Activated CD8-positive, alpha-beta memory T cell treated with anti-CD3 and anti-CD28 coated beads for 4 hours (primary cell): ENCODE data around the gene SLC34A3.
"Not testable (repeated sequence)": the region's sequence is repeated elsewhere in the genome, so short reads cannot be mapped to it uniquely, and the experiment has no call there.

ENCODE experiments used
- DNase-seq, 2 donors: peaks; one replicate each; pipeline ENCODE4 v3.0.0-alpha.2; 2020; ENCODE audit warnings: low read depth in 2 of 2

SLC34A3 gene

DNA sequence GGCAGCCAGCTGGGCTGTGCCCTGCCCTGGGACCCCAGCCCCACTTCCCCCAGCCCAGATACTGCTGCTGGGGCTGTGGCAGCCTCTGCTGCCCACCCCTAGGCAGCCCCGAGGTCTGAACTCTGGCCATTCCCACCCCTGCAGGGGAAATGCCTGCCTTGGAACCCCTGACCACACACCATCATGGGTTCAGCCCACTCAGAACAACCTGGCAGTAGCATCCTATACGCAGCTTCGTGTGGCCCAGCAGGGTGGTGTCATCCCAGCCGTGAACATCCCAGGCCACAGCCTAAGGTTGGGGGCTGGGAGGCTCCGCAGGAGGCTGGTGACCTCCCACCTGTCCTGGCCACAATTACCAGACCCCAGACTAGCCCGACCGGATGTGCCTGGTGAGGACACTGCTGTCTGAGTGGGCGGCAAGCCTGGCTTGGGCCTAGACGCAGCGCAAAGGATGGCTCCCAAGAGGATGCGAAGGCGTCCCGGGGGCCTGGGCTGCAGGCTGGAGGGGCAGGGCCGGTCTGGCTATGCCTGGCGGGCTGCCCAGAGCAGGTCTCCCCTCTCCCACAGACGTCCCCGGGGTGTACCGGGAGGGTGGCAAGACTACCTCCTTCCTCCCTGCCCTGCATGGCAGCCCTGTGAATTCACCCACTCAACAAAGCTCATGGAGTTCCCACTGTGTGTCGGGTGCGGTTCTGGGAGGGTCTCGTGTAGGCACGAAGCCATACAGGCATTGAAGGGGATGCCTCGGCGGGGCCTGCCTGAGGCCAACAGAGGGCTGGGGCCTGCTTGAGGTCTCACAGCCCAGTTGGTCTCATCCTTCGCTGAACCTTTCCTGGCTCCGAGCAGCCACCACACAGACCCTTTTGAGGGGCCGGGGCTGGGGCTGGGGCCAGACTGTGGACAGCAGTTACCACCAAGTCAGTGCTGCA, 1.5 kb upstream of the SLC34A3 start:
- DNase-seq = no peak

DNA sequence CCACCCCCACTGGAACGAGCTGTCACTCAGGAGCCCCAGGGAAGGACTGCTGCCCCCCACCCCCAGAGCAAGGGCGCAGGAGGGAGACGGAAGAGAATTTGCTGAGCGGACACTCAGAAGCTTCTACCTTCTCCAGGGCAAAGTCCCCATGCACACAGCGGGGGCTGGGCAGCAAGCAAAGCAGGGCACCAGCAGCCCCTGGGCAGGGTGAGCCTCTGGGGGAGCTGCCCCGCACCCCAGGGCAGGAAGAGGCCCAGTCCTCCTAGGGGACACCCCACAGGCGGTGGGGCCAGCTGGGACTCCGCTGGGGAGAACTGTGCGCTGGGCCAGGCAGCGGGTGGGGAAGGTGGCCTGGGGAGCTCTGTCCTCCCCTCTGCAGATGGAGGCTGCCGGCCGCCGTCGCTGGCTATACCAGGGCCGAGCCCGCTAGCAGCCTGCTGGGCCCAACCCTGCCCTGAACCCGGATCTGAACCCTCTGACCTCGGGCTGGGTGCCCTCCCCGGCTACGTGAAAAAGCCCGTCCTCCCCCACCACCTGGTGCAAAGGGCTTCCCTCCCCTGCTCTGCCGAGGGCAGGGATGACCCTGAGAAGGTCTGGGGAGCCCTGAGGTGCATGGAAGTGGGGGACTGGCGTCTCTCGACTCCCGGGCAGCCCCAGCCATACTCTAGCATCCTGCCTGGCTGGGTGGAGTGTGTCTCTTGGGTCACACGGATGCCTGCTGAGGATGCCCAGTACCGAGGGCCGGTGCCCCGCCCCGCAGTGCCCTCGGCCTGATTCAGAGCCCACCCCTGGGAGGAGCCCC, 597 bp upstream of the SLC34A3 start:
- no peak for DNase-seq

DNA sequence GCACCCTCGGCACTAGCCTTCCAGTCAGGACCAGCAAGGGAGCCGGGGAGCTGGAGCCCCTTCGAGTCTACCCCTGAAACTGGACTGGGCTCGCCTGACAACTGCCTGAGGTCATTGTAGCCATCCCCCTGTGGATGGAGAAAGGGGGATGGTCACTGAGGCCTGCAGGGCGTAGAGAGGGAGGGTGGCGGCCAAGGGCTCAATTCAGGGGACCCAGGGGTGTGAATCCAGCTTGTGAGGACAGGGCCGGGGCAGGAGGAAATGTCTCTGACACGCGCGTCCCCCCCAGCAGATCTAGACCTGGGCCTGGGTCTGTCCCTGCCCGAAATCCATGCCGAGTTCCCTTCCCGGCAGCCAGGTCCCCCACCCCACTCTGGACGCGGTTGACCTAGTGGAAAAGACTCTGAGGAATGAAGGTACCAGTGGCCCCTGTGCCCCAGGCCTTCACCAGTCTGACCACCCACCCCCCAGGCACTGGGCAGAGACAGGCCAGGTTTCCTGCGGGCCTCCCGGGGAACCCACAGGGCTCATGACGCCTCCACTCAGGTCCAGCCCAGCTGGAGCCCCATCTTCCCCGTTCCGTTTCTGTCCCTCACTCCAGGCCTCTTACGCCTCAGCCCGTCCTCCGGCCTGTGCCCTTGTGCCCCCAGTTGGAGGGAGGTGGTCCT, 805 bp downstream of the SLC34A3 start:
- no peak for DNase-seq

DNA sequence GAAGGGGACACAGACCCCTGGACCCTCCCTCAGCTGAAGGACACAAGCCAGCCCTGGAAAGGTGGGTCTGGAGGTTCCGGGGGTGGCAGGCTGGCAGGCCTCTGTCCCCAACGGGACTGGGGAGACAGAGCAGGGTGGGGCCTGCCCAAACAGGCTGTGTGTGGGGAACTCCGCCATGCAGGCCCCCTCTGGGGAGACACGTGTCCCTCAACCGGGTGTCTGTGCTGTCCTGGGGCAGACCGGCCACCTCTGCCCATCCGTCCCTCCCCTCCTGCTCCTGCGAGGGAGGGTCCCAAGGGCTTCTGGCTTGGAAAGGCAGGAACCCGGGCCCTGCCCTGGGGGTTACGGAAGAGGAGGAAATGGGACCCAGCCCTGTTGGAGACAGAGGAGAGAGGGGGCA, 1.4 kb downstream of the SLC34A3 start:
- DNase-seq = no peak

DNA sequence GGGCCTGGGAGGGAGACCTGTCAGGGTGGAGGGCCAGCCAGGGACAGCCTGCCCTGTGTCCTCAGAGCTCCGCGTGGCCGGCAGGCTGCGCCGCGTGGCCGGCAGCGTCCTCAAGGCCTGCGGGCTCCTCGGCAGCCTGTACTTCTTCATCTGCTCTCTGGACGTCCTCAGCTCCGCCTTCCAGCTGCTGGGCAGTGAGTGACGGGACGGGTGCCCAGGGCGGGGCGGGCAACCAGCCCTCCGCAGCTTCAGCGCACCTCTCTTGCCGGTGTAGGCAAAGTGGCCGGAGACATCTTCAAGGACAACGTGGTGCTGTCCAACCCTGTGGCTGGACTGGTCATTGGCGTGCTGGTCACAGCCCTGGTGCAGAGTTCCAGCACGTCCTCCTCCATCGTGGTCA, 1.8 kb downstream of the SLC34A3 start:
- no peak for DNase-seq

DNA sequence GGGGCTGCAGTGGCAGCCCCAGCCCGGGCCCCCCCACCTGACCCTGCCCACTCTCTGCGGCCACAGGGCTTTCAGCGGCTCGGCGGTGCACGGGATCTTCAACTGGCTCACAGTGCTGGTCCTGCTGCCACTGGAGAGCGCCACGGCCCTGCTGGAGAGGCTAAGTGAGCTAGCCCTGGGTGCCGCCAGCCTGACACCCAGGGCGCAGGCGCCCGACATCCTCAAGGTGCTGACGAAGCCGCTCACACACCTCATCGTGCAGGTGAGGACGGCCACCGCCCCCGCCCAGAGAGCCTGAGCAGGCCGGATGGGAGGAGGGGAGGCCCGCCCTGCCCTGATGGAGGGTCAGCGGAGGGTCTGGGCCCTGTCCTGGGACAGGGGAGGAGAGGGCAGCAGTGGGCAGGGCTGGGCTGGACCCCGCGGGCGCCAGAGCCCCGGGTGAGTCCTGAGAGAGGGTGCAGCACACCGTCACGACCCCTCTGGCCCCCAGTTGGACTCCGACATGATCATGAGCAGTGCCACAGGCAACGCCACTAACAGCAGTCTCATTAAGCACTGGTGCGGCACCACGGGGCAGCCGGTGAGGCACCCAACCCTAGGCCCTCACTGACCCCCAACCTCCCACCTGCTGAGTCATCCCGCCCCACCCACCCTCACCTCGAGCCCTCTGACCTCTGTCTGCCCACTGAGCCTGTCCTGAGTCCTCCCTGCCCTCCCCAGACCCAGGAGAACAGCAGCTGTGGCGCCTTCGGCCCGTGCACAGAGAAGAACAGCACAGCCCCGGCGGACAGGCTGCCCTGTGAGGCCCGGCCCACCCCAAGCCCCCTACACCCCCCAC, 2.7 kb downstream of the SLC34A3 start:
- DNase-seq = no peak

DNA sequence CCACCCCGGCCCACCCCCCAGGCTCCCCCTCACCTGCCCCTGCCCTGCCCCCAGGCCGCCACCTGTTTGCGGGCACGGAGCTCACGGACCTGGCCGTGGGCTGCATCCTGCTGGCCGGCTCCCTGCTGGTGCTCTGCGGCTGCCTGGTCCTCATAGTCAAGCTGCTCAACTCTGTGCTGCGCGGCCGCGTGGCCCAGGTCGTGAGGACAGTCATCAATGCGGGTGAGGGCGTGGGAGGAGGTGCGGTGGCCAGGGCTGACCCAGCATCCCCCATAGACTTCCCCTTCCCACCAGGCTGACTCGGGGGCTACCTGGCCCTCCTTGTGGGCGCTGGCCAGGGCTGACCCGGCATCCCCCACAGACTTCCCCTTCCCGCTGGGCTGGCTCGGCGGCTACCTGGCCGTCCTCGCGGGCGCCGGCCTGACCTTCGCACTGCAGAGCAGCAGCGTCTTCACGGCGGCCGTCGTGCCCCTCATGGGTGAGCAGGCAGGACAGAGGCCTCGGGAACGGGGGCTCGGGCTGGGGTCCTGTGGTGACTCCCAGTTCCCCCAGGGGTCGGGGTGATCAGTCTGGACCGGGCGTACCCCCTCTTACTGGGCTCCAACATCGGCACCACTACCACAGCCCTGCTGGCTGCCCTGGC, 3.5 kb downstream of the SLC34A3 start:
- DNase-seq = no peak

DNA sequence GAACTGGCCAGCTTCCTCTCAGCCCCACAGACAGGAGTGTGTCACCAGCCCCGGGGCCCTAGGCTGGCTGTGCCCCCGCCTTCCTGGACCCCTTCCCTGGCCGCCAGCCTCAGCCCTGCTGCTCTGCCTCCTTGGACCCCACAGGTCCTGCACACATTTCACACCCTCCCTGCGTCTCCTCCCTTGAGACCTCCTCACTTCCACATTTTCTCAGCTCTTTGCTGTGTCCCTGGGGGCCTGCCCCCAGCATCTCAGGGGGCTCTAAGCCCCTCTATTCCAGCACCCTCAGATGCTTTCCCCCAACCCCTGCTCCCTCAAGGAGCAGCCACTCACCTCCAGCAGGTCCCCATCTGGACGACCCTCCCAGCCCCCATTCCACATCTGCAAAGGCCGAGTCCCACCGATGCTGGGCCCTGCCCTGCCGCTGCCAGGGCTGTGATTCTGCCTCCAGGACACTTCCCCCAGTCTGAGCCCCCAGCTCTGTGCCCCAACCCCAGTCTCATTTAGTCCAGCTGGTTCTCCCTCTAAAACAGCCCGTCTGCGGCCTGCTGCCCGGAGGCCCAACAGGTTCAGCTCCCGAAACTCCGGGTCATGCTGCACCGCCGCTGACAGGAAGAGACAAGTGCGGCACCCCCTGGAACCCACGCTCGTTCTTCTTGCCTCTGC, 4.2 kb downstream of the SLC34A3 start:
- no peak for DNase-seq

DNA sequence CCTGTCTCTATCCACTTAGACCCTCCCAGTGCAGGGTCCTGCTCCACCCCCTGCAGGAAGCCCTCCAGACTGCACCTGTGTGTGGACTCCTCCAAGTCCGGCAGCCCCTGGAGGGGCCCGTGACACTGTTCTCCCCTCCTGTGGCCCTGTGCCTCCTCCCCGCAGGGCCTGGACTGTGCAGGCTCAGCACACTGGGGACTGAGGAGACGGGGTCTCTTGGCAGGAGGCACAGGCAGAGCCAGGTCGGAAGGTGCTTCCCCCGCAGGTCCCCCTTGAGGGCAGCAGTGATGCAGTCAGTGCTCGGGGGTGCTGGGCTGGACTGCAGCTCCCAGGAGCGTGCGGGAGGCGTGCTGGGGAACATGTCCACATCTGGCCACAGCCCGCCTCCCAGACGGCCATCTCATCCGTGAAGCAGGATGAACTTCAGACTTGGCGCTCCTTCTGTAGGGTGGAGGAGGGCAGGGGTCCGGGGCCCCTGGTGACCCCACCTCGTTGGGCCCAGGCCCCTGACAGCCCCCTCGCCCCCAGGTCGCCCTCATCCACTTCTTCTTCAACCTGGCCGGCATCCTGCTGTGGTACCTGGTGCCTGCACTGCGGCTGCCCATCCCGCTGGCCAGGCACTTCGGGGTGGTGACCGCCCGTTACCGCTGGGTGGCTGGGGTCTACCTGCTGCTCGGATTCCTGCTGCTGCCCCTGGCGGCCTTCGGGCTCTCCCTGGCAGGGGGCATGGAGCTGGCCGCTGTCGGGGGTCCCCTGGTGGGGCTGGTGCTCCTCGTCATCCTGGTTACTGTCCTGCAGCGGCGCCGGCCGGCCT, 4.9 kb downstream of the SLC34A3 start:
- no peak for DNase-seq

DNA sequence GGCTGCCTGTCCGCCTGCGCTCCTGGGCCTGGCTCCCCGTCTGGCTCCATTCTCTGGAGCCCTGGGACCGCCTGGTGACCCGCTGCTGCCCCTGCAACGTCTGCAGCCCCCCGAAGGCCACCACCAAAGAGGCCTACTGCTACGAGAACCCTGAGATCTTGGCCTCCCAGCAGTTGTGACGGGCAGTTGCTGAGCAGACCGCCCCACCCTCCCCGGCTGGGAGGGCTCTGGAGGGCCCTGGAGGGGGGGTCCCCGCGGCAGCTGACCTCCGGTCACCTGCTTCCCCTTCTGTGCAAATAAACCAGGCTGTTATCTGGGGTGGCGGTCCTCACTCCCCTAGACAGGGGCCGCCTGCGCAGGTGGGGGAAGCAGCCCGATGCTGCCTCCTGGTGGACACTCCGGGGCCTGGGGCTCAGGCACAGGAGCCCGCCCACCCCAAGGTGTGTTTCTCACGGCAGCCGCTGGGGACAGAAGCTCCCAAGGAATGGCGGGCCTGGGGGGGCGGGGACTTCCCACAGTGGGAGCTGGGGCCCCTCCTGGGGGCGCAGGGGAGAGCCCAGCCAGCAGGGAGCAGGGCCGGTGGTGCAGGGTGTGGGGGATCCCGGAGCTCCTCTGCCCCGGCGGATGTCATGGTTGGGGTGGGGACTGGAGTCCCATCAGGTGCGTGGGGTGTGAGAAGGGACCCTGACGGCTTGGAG, 5.7 kb downstream of the SLC34A3 start:
- peak; percentile 80 to 81 for DNase-seq

DNA sequence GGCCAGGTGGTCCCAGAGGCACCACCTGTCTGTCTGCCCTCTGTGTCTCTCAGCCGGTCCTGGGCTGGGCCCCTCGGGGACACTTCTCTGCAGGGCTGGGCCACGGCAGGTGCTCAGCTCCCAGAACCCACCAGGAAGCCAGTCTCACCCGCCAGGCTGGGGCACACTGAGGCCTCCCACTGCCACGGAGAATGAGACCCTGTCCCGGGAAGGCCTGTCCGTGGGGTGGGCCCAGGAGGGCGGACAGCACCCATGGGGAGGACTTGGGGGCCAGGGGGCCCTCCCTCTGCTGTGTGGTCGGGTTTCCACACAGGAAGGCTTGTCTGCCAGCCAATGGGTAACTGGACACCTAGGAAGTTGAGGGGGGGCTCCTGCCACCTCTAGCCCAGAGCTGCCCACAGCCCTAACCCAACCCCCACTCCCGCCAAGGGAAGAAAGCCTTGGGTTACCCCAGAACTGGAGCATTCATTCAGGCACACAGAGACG, 6.3 kb downstream of the SLC34A3 start:
- no peak for DNase-seq

DNA sequence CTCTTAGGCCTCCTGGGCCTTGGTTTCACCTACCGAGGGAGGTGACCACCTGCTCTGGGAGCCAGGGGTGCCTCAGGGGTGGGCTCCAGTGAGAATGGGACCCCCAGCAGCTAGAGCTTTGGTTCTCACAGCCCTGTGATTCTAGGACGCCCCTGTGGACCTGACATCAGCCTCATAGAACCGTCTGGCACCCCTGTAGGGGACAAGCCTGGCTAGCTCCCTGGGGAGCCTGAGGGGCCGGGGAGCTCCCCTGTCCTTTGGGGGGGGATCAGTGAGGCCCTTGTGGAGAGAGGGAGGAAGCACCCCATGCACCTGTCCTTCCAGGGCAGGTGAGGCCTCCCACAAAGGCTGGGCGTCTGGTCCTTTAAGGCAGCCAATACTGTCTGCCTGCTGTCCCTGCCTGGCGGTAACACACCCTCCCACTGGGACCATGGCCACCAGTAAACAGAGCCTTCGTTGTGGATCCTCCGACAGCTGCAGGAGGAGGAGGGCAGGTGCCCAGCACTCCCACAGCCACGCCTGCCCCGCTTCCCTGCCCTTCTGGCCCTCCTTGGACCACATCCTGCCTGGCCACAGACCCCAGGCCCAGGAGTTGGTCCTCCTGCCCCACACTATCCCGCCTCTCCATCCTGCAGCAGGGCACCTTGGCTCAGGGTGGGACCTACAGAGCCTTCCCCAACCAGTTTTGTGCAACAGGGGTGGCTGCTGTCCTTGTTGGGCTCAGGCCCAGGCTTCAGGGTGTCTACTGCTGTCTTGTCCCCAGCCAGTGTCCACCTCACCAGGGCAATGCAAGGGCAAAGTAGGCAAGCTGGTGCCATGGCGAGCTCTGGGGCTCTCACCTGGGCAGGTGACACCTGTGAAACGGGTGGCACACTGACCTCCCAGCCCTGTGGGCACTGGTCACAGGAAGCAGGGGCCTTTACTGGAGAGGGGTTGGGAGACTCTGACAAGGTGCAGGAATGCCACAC, 7.3 kb downstream of the SLC34A3 start:
- no peak for DNase-seq

DNA sequence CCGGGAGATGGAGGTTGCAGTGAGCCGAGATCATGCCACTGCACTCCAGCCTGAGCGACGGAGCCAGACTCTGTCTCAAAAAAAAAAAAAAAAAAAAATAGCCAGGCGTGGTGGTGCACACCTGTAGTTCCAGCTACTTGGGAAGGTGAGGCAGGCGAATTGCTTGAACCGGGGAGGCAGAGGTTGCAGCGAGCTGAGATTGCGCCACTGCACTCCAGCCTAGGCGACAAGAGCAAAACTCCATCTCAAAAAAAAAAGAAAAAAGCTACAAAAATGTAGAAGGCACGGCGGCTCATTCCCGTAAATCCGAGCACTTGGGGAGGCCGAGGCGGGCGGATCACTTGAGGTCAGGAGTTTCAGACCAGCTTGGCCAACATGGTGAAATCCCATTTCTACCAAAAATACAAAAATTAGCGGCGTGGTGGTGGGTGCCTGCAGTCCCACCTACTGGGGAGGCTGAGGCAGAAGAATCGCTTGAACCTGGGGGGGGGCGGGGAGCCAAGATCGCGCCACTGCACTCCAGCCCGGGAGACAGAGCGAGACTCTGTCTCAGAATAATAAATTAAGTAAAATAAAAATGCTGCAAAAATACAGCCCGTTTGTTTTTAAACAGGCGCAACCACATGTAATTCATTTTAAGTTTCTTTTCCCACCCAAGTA, 9.0 kb downstream of the SLC34A3 start:
- not testable (repeated sequence) for DNase-seq

DNA sequence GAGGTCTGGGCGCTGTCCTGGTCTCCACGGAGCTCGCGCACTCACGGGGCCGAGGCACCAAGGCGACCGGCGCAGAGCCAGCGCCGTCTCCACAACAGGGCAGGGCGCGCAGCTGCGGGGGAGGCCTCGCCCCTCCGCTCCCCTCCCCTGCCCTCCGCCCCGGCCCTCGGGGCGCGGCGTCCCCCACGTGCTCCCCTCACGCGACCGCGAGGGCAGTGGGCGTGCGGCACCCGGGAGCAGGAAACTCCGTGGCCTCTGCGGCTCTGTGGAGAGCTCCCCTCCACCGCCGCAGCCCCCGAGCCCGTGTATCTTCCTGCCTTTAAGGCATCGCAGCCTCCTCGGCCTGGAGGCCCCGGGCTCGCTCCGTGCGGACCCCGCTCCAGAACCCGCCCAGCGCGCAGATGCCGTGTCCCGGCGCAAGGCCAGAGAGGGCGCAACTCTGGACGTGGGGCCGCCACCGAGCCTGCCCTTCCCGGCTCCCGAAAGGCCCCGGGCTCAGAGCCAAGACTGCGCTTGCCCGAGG, 9.7 kb downstream of the SLC34A3 start:
- peak; percentile 52 to 58 for DNase-seq

DNA sequence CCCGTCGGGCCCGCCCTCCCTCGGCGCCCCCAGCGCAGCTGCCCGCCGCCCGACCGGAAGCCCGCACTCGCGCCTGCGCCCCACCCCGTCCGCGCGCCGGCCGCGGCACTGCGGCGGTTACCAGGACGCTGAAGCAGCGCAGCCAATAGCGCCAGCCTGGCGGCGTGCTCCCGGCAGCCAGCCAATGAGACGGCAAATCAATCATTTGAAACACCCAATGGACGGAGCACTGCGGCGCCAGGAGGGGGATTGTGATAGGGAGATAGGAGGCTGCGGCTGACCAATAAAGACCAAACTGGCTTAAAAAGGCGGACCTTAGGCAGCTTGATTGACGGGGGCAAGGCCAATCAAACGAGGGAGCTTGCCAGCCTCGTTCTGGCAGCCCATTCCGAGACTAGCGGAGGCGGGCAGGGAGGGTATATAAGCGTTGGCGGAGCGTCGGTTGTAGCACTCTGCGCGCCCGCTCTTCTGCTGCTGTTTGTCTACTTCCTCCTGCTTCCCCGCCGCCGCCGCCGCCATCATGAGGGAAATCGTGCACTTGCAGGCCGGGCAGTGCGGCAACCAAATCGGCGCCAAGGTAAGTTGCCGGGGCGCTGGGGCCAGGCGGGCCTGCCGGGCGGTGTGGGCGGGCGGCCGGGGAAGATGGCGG, 10.3 kb downstream of the SLC34A3 start, which contains the start of gene TUBB4B:
Gene TUBB4B (plus strand): TSS at position 447 of the 649 bp plus-strand sequence. CDS start 74 bp downstream, at position 521.
- DNase-seq = peak; percentile 93 to 98
